IMR-90 (cell line): ENCODE results near the gene SPTY2D1. TPM values are rescaled to one million over a fixed set of nuclear protein-coding genes. Genes with fewer than 3 reads are reported as not detected.
A peak's percentile ranks its signal among the peaks of the same experiment; 100 is the strongest.

Experiments used
- ATAC-seq: fragments of 200-7000 bp; cut with Tn5 transposase; 2 replicates; pipeline ENCODE4 v1.9.1; 2020; ENCODE audit warnings: low read depth, mild to moderate bottlenecking, moderate library complexity
- BruUV-seq: library from RNA; stranded (reverse); fragments of 400-500 nt; replicated peaks from 2 replicates; lab custom pipeline; 2021; lab: Mats Ljungman, UMichigan
- CTCF ChIA-PET: fragments of 300-600 bp; formaldehyde crosslinking; extraction: SDS; loops from one replicate; lab custom pipeline; 2021; ENCODE audit warnings: antibody characterized with exemption; lab: Yijun Ruan, JAX
- POLR2A ChIA-PET: fragments of 300-600 bp; sonication (Branson Sonifier 250); formaldehyde crosslinking; loops from one replicate; lab custom pipeline; 2022; ENCODE audit warnings: antibody characterized with exemption; ENCODE audit not compliant: unreplicated experiment; lab: Charles Lee
- DNase-seq: peaks from one replicate; pipeline ENCODE4 v3.0.0; 2013
- H2AFZ ChIP-seq: replicated peaks from 2 replicates; pipeline ENCODE3; 2013; ENCODE audit warnings: low read length, mild to moderate bottlenecking; ENCODE audit not compliant: poor library complexity
- H2AK5ac ChIP-seq: 2 replicates; pipeline ENCODE4 v1.6.1; 2013; ENCODE audit warnings: low read depth, low read length, inconsistent platforms
- H2AK9ac ChIP-seq: replicated peaks from 2 replicates; pipeline ENCODE3; 2013; ENCODE audit warnings: mild to moderate bottlenecking, low read depth, low read length, moderate library complexity; ENCODE audit not compliant: poor library complexity
- H2BK120ac ChIP-seq: 2 replicates; pipeline ENCODE4 v1.6.1; 2013; ENCODE audit warnings: low read depth, low read length, inconsistent platforms
- H2BK15ac ChIP-seq: 3 replicates; pipeline ENCODE4 v1.6.1; 2013; ENCODE audit warnings: low read depth, low read length, inconsistent platforms
- H2BK20ac ChIP-seq: 2 replicates; pipeline ENCODE4 v1.6.1; 2013; ENCODE audit warnings: low read depth, mild to moderate bottlenecking, inconsistent platforms, low read length, moderate library complexity
- H2BK5ac ChIP-seq: 2 replicates; pipeline ENCODE4 v1.6.1; 2013; ENCODE audit warnings: mild to moderate bottlenecking, low read depth, low read length, inconsistent platforms; ENCODE audit not compliant: poor library complexity, severe bottlenecking
- H3K14ac ChIP-seq: replicated peaks from 2 replicates; pipeline ENCODE4 v1.6.1; 2013; ENCODE audit warnings: low read depth, low read length, inconsistent platforms
- H3K18ac ChIP-seq: 2 replicates; pipeline ENCODE4 v1.6.1; 2013; ENCODE audit warnings: low read depth, low read length, control low read depth
- H3K23ac ChIP-seq: 2 replicates; pipeline ENCODE4 v1.6.1; 2013; ENCODE audit warnings: low read depth, low read length, inconsistent platforms
- H3K27ac ChIP-seq: 2 replicates; pipeline ENCODE4 v1.5.1; 2013; ENCODE audit warnings: mild to moderate bottlenecking, control low read depth, low read length; ENCODE audit not compliant: insufficient read depth
- H3K27me3 ChIP-seq: 2 replicates; pipeline ENCODE4 v1.6.1; 2013; ENCODE audit warnings: low read length; ENCODE audit not compliant: control insufficient read depth, insufficient read depth
- H3K36me3 ChIP-seq: 2 replicates; pipeline ENCODE4 v1.6.1; 2013; ENCODE audit warnings: low read length, mixed read lengths; ENCODE audit not compliant: control insufficient read depth, insufficient read depth
- H3K4ac ChIP-seq: 2 replicates; pipeline ENCODE4 v1.6.1; 2013; ENCODE audit warnings: low read depth, low read length, inconsistent platforms
- H3K4me1 ChIP-seq: 2 replicates; pipeline ENCODE4 v1.6.1; 2013; ENCODE audit warnings: low read length, mixed read lengths; ENCODE audit not compliant: control insufficient read depth, insufficient read depth
- H3K4me2 ChIP-seq: 2 replicates; pipeline ENCODE4 v1.6.1; 2013; ENCODE audit warnings: low read depth, mild to moderate bottlenecking, control low read depth, low read length, moderate library complexity
- H3K4me3 ChIP-seq: 2 replicates; pipeline ENCODE4 v1.5.1; 2013; ENCODE audit warnings: low read depth, mild to moderate bottlenecking, control low read depth, low read length, moderate library complexity; ENCODE audit not compliant: insufficient read depth
- H3K56ac ChIP-seq: 2 replicates; pipeline ENCODE4 v1.6.1; 2013; ENCODE audit warnings: low read length, inconsistent platforms; ENCODE audit not compliant: insufficient read depth; ENCODE audit errors: extremely low read depth
- H3K79me1 ChIP-seq, 2 experiments: 2 replicates each; pipeline ENCODE4 v1.6.1; 2013; ENCODE audit warnings: low read length in 2 of 2, inconsistent platforms in 1 of 2, low read depth in 1 of 2
- H3K9ac ChIP-seq: 2 replicates; pipeline ENCODE4 v1.6.1; 2013; ENCODE audit warnings: low read depth, low read length, control low read depth
- H3K9me1 ChIP-seq: 2 replicates; pipeline ENCODE4 v1.6.1; 2013; ENCODE audit warnings: low read length, inconsistent platforms; ENCODE audit not compliant: insufficient read depth
- H3K9me3 ChIP-seq: 2 replicates; pipeline ENCODE4 v1.6.1; 2013; ENCODE audit warnings: low read length; ENCODE audit not compliant: control insufficient read depth, insufficient read depth
- H4K20me1 ChIP-seq: 2 replicates; pipeline ENCODE4 v1.6.1; 2013; ENCODE audit warnings: low read length, inconsistent platforms; ENCODE audit not compliant: insufficient read depth
- H4K5ac ChIP-seq: 2 replicates; pipeline ENCODE4 v1.6.1; 2013; ENCODE audit warnings: mild to moderate bottlenecking, low read depth, low read length, control low read depth
- H4K8ac ChIP-seq, 2 experiments: 2 replicates each; pipeline ENCODE4 v1.6.1; 2013; ENCODE audit warnings: low read depth in 2 of 2, low read length in 2 of 2, control low read depth in 1 of 2, inconsistent platforms in 1 of 2
- H4K91ac ChIP-seq: 2 replicates; pipeline ENCODE4 v1.6.1; 2013; ENCODE audit warnings: low read depth, low read length, inconsistent platforms; ENCODE audit not compliant: insufficient read depth
- BHLHE40 ChIP-seq: fragments of 150-350 bp; IDR thresholded peaks from 2 replicates; pipeline ENCODE4 v1.6.1; 2016; ENCODE audit warnings: mild to moderate bottlenecking, low read depth, low read length
- CEBPB ChIP-seq: IDR thresholded peaks from 2 replicates; pipeline ENCODE4 v1.6.1; 2012; ENCODE audit warnings: low read depth, low read length, improper control_type of control experiment
- CHD1 ChIP-seq: IDR thresholded peaks from 2 replicates; pipeline ENCODE4 v1.6.1; 2012; ENCODE audit warnings: low read depth, low read length, improper control_type of control experiment
- FOS ChIP-seq: fragments of 150-350 bp; IDR thresholded peaks from 2 replicates; pipeline ENCODE4 v1.6.1; 2016; ENCODE audit warnings: low read depth, low read length
- MAZ ChIP-seq: IDR thresholded peaks from 2 replicates; pipeline ENCODE4 v1.6.1; 2012; ENCODE audit warnings: low read depth, mild to moderate bottlenecking, low read length, improper control_type of control experiment, moderate library complexity, borderline replicate concordance
- NFE2L2 ChIP-seq: fragments of 150-350 bp; IDR thresholded peaks from 2 replicates; pipeline ENCODE4 v1.6.1; 2016; ENCODE audit warnings: low read depth, mild to moderate bottlenecking, low read length
- POLR2A ChIP-seq: IDR thresholded peaks from 2 replicates; pipeline ENCODE4 v1.6.1; 2012; ENCODE audit warnings: mild to moderate bottlenecking, low read depth, low read length
- RCOR1 ChIP-seq: IDR thresholded peaks from 2 replicates; pipeline ENCODE4 v1.6.1; 2012; ENCODE audit warnings: mild to moderate bottlenecking, low read length, improper control_type of control experiment; ENCODE audit not compliant: insufficient replicate concordance
- WGBS, 2 experiments: methylation state at CpG; one replicate each; pipeline versions ENCODE4 v1.1.5 to v1.1.7; 2013; ENCODE audit warnings: missing lambda C conversion rate in 2 of 2; ENCODE audit not compliant: insufficient read length in 1 of 2; ENCODE audit errors: extremely low coverage in 2 of 2; 5-methylcytosine and 5-hydroxymethylcytosine counted together
- dilution Hi-C: fragments of 300-500 bp; cut with HindIII; formaldehyde crosslinking; loops from one replicate; pipeline ENCODE4 v1.14.3; 2018; ENCODE audit warnings: low sequenced_read_pairs; ENCODE audit not compliant: unreplicated experiment
- in situ Hi-C: fragments of 300-500 bp; cut with MboI; formaldehyde crosslinking; loops from 3 replicates; pipeline ENCODE4 v1.14.3; 2019; ENCODE audit warnings: low sequenced_read_pairs, inconsistent platforms, mixed read lengths
- intact Hi-C: fragments of 100-400 bp; cut with micrococcal nuclease; formaldehyde crosslinking; loops from 2 replicates; pipeline ENCODE4 v1.10.0; 2022
- polyA plus RNA-seq, 3 experiments: library from polyadenylated mRNA; depleted of rRNA; stranded (reverse); fragments of >200 nt; gene quantifications; 2 replicates each; pipeline ENCODE4 v1.2.3, GENCODE V29; 2012; ENCODE audit warnings: low replicate concordance in 1 of 3
- total RNA-seq: library from RNA; depleted of rRNA; stranded (reverse); fragments of >200 nt; gene quantifications from 2 replicates; pipeline ENCODE4 v1.2.3, GENCODE V29; 2012

SPTY2D1 gene
- total and polyA plus RNA-seq, 2 of the 4 experiments (the other 2 are of a cell fraction), result 10.3 to 36.6 TPM

DNA sequence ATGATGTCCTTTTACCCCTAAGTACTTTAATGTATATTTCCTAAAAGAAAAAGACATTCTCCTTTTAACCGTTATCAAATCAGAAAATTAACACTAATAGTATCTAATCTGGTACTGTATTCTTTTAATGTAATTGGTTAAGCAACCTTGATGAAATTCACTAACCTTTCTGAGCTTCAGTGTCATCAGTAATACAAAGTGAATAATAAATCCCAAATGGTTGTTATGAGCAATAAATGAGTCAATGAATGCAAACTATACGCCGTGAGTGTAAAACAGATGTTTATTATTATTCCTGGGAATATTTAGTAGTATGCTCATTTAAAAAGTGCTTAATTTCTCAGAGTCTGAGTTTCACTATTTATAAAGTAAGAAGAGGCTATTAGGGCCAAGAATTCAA, 67.1 kb downstream of the SPTY2D1 start:
- H3K4me1 ChIP-seq, result peaks cover 4% of the 10 kb centered on the region; the same call in 1 of the 2 replicates
- H2BK120ac ChIP-seq, result no peak overlapping the region
- H3K23ac ChIP-seq, result no peak overlapping the region
- H4K20me1 ChIP-seq, result no peaks in the 10 kb centered on the region
- no peak overlapping the region for H2AK5ac ChIP-seq
- no peak overlapping the region for H3K14ac ChIP-seq
- no peak overlapping the region for H3K4ac ChIP-seq
- no peak overlapping the region for H2BK15ac ChIP-seq
- no CpG with 5 or more reads among the region's 3 CpGs for WGBS, 2 experiments
- H3K9me3 ChIP-seq, result no peaks in the 10 kb centered on the region
- H4K8ac ChIP-seq, result no peak overlapping the region
- H3K27ac ChIP-seq, result no peak overlapping the region
- TF ChIP-seq NFE2L2 (no peak), MAZ (no peak), CEBPB (0 out of 2 replicates have a peak, but pooled peaks have one; percentile 51), BHLHE40 (no peak), RCOR1 (no peak), POLR2A (no peak), CHD1 (no peak), FOS (no peak)
- H2BK20ac ChIP-seq, result no peak overlapping the region
- no peaks in the 10 kb centered on the region for H3K27me3 ChIP-seq
- intact Hi-C loops, result no loop called here
- no peak overlapping the region for H3K9ac ChIP-seq
- no peak overlapping the region for H3K4me2 ChIP-seq
- no peak overlapping the region for H4K91ac ChIP-seq
- H3K4me3 ChIP-seq, result no peak overlapping the region
- peak; percentile 35 for DNase-seq
- dilution Hi-C loops, result no loop called here
- H2AFZ ChIP-seq, result no peak overlapping the region
- no peak overlapping the region for H4K5ac ChIP-seq
- no TSS peak for BruUV-seq
- ChIA-PET POLR2A (no interaction called here), CTCF (no interaction called here)
- in situ Hi-C loops, result no loop called here
- no peak for ATAC-seq
- no peak overlapping the region for H2BK5ac ChIP-seq
- no peak overlapping the region for H3K18ac ChIP-seq
- H3K79me1 ChIP-seq, result peaks cover 0 to 14% of the 10 kb centered on the region in 2 experiments; a peak in 3 of 4 replicates
- no peak overlapping the region for H2AK9ac ChIP-seq
- H3K9me1 ChIP-seq, result no peaks in the 10 kb centered on the region
- H3K56ac ChIP-seq, result no peak overlapping the region
- H3K36me3 ChIP-seq, result peaks cover 18% of the 10 kb centered on the region
